Nephron (organoid): Measurements from ENCODE around the gene KIRREL3.
A peak's percentile ranks its signal among the peaks of the same experiment; 100 is the strongest.

Experiments
- H3K27ac Mint-ChIP-seq, 3 experiments: 2 replicates each; pipeline ENCODE4 v1.8.0; 2020; ENCODE audit warnings: mixed read lengths in 3 of 3, mild to moderate bottlenecking in 2 of 3, moderate library complexity in 1 of 3
- H3K27me3 Mint-ChIP-seq: 2 replicates; pipeline ENCODE4 v1.8.0; 2021; ENCODE audit warnings: low read depth, mild to moderate bottlenecking, moderate library complexity, mixed read lengths
- H3K36me3 Mint-ChIP-seq: 2 replicates; pipeline ENCODE4 v1.8.0; 2020; ENCODE audit warnings: low read depth, mixed read lengths
- H3K4me1 Mint-ChIP-seq: 2 replicates; pipeline ENCODE4 v1.8.0; 2020; ENCODE audit warnings: mixed read lengths
- H3K4me3 Mint-ChIP-seq, 3 experiments: 2 replicates each; pipeline ENCODE4 v1.8.0; 2020; ENCODE audit warnings: mild to moderate bottlenecking in 3 of 3, mixed read lengths in 3 of 3, moderate library complexity in 2 of 3
- H3K9me3 Mint-ChIP-seq: 2 replicates; pipeline ENCODE4 v1.8.0; 2020; ENCODE audit warnings: mixed read lengths
- TF ChIP-seq, protein P1 (sequence below), 3 experiments: fragments of 200-600 bp; sonication (generic); IDR thresholded peaks; one replicate each; pipeline ENCODE4 v1.5.0; 2021; ENCODE audit warnings: antibody characterized with exemption in 3 of 3; ENCODE audit not compliant: unreplicated experiment in 3 of 3

KIRREL3 gene

DNA sequence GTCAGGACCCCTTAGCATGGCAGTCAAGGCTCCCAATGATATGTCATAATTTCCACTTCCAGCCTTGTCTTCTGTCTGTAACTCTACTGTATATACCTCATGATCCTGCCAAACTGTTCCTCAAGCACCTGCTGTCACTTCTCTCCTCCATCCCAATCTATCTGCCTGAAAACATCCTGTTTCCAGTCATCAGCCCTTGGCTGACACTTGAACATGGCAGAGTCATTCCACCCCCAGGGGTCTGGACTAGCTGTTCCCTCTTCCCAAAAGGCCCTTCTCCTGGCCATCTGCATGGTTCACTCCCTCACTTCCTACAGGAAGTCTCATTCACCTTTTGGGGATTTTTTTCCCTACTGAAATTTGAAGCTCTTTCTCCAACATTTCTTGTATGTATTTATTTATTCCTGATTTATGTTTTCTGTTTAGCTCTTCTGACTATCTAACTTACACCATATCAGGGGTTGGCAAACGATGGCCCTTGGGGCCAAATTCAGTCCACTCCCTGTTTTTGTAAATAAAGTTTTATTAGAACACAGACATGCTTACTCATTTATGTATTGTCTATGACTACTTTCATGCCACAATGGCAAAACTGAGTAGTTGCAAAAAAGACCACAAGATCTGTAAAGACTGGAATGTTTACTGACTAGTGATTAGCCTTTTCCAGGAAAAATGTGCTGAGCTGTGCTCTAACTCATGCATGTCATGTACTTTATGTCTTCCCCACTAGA lies 278.4 kb downstream of the KIRREL3 start:
- Mint-ChIP-seq H3K9me3 (no peaks in the 10 kb centered on the region), H3K4me1 (peaks cover 5% of the 10 kb centered on the region), H3K27me3 (peaks cover 18% of the 10 kb centered on the region), H3K36me3 (no peaks in the 10 kb centered on the region), H3K27ac (no peak overlapping the region), H3K4me3 (no peak overlapping the region)
- TF ChIP-seq, protein P1, sequence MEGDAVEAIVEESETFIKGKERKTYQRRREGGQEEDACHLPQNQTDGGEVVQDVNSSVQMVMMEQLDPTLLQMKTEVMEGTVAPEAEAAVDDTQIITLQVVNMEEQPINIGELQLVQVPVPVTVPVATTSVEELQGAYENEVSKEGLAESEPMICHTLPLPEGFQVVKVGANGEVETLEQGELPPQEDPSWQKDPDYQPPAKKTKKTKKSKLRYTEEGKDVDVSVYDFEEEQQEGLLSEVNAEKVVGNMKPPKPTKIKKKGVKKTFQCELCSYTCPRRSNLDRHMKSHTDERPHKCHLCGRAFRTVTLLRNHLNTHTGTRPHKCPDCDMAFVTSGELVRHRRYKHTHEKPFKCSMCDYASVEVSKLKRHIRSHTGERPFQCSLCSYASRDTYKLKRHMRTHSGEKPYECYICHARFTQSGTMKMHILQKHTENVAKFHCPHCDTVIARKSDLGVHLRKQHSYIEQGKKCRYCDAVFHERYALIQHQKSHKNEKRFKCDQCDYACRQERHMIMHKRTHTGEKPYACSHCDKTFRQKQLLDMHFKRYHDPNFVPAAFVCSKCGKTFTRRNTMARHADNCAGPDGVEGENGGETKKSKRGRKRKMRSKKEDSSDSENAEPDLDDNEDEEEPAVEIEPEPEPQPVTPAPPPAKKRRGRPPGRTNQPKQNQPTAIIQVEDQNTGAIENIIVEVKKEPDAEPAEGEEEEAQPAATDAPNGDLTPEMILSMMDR (IDR thresholded peaks at IDR 0.05; ENCODE audit: unreplicated experiment in 3 of 3) = no peak

DNA sequence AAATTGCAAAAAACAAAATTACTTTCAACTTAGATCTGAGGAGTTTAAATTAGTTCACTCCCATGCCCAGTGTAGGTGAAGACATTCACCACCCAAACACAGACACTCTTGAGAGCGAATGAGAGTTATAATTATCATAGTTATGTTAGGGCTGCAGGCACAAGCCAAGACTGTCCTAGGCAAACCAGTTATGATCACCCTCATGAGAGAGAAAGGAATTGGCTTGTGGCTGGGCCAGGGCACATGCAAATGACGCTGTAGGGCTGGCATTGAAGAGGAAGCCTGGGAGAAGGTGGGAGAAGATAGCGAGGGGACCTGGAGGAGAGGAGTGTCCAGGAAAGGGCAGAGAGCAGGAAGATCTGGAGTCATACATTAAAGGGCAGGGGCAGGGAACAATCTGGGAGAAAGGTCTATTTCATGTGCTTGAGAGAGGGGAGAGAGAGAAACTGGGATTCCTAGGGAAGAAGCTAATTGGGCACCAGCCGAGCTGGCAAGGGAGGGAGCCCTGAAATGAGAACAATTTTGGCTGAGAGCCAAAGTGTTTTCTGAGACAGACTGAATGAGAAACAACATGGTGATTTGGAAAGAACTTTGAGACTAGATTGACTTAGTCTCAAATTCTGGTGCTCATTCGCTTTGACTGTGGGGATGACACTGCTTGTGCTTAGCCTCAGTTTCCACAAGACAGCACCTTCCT lies 279.9 kb downstream of the KIRREL3 start:
- Mint-ChIP-seq H3K4me1 (peaks cover 6% of the 10 kb centered on the region), H3K36me3 (no peaks in the 10 kb centered on the region), H3K9me3 (no peaks in the 10 kb centered on the region), H3K4me3 (no peak overlapping the region), H3K27me3 (peaks cover 11% of the 10 kb centered on the region), H3K27ac (no peak overlapping the region)
- TF ChIP-seq, protein P1 (IDR thresholded peaks at IDR 0.05; ENCODE audit: unreplicated experiment in 3 of 3) = no peak

DNA sequence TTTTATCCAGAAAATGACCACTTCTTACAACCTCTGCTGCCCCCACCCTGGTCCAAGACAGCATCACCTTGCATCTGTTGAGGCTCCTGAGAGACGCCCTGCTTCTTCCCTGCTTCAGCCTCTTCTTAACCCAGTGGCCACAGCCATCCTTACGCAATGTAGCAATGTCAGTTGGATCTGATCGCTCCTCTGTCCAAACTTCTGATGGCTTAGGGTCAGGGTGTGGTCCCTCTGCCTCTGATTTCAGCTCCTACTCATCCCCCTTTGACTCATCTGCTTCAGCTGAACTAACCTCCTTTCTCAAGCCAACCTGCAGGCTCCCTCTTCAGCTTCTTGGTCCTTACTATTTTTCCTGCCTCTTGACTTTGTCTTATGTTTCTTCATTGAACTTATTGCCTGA lies 280.8 kb downstream of the KIRREL3 start:
- Mint-ChIP-seq H3K4me3 (no peak overlapping the region), H3K4me1 (peaks cover 12% of the 10 kb centered on the region), H3K9me3 (no peaks in the 10 kb centered on the region), H3K27ac (no peak overlapping the region), H3K27me3 (peaks cover 11% of the 10 kb centered on the region), H3K36me3 (no peaks in the 10 kb centered on the region)
- TF ChIP-seq, protein P1 (IDR thresholded peaks at IDR 0.05; ENCODE audit: unreplicated experiment in 3 of 3) = no peak

DNA sequence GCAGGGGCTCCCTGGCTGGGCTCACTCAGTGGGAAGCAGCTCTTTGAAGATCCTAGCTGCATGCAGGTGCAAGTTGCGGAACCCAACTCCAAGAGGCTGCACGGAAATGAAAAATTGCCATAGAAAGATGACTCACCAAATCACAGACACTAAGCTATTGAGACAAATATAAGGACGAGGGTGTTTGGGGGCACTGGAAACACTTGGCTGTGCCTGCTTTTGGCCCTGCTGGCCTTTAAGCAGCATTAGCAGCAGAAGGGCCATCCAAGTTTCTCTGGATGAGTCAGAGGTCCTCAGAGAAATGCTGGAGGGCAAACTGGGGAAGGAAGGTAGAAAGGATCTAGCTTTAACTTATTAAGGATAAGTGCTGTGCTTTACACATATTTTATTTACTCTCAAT lies 282.3 kb downstream of the KIRREL3 start:
- TF ChIP-seq, protein P1 (IDR thresholded peaks at IDR 0.05; ENCODE audit: unreplicated experiment in 3 of 3) = no peak
- Mint-ChIP-seq H3K4me3 (no peak overlapping the region), H3K27ac (peak overlapping the region in 2 of 3 experiments; percentile 9 to 67), H3K27me3 (peaks cover 11% of the 10 kb centered on the region), H3K9me3 (no peaks in the 10 kb centered on the region), H3K36me3 (no peaks in the 10 kb centered on the region), H3K4me1 (peaks cover 12% of the 10 kb centered on the region)

DNA sequence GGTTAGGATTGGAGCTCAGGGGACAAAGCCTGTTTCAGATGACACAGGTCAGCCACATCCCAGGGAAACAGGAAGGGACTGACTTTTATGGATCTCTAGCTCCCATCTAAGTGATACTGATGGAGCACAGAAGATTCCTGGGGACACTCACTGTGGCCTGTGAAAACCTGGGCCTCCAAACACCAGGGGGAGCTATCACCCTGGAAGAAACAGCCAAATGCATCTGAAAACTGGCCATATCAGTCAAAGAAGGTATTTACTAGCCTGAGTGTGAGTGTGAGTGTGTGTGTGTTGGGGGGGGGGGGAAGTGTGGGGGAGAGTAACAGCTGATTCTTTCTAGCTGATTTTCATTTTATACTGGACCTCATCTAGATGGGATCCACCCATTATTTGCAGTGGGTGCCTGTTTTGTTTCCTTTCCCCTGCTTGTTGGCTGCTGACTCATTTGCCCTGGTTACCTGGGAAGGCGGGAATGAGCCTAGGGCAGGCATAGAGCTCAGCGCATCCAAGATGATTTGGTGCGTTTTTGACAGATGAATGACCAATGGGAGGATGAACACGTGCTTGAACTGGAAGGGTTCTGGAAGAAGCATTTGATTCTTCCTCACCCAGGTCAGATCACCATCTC lies 284.0 kb downstream of the KIRREL3 start:
- H3K4me3 Mint-ChIP-seq = no peak overlapping the region
- TF ChIP-seq, protein P1 (IDR thresholded peaks at IDR 0.05; ENCODE audit: unreplicated experiment in 3 of 3) = peak; percentile 52 to 64 (median 62)
- H3K36me3 Mint-ChIP-seq = no peaks in the 10 kb centered on the region
- no peak overlapping the region for H3K27ac Mint-ChIP-seq
- H3K27me3 Mint-ChIP-seq = peaks cover 14% of the 10 kb centered on the region
- peaks cover 12% of the 10 kb centered on the region for H3K4me1 Mint-ChIP-seq
- no peaks in the 10 kb centered on the region for H3K9me3 Mint-ChIP-seq
